HG03460 (cell line): ENCODE measurements around the gene RGMB.
"Not testable (repeated sequence)": the region's sequence is repeated elsewhere in the genome, so short reads cannot be mapped to it uniquely, and the experiment has no call there.

Experiments used
- ATAC-seq: cut with Tn5 transposase; IDR thresholded peaks from one replicate; pipeline ENCODE4 v1.9.1; 2021; ENCODE audit not compliant: unreplicated experiment

Gene RGMB

GRCh38 chr5:98773464-98774191, at the start of gene RGMB:
Gene RGMB, plus strand, starts transcription at chr5:98773663. Its CDS starts 408 bp downstream, at chr5:98774071.
- peak; percentile 84 for ATAC-seq

GRCh38 chr5:98726258-98726657, 47.2 kb upstream of the RGMB start:
- no peak for ATAC-seq

DNA sequence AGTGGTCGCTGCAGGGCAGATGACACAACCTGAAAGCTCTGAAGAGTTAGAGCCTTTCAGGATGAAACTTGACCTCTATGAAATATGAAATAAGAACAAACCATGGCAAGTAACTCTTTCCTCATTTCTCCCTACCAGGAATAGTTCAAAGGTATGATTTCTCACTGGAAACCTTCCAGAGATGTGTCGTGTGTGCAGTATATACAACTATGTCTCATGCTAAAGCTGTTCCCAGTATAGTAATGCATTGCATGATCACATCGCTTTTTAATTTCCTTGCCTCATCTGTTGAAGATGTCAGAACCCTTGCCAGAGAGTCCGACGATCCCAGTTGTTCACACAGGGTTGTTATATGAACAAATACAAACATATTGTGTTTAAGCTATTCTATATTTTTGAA, 45.8 kb upstream of the RGMB start:
- ATAC-seq, result no peak

DNA sequence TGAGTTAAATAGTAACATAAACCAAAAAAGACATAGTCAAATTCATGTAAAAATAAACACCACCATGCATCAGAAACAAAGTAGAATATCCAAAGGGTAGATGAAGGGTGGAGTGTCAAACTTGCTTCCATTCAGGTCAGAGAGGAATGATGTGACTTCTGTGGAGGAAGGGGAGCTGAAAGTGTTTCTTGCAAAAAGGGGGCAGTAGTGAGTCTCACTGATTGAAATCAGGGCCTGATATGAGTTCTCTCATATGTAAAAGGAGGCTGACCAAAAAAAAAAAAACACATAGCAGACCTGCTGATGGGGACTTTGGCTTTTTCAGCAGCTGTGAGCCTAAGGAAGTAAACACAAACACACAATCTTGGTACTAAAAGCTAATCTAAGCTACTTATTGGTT, 38.8 kb upstream of the RGMB start:
- no peak for ATAC-seq

DNA sequence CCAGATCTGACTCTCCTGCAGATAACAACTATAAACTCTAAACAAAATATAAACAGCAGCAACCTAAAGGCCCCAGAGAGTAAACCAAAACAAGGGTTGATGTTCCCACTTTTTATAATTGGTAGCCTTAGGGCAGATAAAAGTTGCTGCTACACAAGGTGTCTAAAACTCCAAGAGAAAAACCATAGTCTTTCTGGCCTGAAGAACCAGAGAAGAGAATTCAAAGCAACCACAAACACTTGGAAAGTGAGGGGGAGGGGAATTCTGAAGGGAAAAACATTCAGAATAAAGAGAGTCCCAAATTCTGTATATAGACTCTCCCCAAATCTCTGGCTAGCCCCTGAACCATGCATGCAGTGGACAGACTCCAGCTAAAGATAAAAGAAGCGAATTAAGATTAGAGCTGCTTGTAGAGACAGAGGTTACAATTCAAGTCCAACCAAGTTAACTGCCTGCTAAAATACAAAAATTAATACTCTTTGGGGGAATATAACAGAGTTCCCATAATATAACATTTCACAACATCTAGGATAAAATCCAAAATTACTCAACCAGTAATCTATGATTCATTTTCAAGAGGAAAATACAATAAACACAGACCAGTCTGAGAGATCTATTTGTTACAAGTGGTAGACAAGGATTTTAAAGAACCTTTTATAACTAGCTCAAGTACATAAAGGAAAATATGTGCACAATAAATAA, 37.5 kb upstream of the RGMB start:
- ATAC-seq, result no peak

DNA sequence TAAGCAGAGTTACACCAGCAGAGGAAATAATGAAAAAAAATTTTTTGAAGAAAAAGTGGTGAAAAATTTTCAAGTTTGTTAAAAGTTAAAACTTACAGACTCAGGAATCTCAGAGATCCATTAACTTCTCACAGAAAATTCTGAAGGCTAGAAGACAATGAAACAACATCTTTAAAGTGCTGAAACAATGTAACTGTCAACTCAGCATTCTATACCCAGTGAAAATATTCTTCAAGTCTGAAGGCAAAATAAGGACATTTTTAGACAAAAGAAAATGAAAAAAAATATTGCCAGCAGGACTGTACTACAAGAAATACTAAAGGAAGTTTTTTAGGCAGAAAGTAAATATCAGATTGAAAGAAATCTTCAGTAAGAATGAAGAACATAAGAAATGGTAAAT, 36.7 kb upstream of the RGMB start:
- ATAC-seq, result no peak

DNA sequence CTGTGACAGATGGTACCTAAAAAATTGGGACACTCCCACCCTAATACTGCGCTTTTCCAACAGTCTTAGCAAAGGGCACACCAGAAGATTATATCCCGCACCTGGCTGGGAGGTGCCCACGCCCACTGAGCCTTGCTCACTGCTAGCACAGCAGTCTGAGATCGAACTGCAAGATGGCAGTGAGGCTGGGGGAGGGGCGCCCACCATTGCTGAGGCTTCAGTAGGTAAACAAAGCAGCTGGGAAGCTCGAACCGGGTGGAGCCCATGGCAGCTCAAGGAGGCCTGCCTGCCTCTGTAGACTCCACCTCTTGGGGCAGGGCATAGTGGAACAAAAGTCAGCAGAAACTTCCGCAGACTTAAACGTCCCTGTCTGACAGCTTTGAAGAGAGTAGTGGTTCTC, 36.0 kb upstream of the RGMB start:
- ATAC-seq, result not testable (repeated sequence)

- not testable (repeated sequence) for ATAC-seq
These were observed 34.8 kb upstream of the RGMB start for GRCh38 chr5:98738481-98739149.

DNA sequence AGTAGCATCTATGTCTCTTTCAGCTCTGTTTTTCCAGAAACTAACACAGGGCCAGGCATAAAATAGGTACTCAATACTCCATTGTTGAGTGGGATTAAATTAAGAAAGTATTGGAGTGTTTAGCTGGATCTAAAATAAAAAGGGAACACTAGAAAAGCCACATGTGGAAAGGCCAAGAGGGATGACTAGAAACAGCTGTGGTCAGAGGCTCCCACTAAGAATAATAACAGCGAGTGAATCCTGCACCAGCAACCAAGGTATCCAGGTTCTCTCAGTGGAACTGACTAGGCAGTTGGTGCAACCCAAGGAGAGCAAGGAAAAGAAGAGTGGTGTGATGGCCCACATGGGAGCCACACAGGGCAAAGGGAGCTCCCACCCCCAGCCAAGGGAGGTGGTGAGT, 31.5 kb upstream of the RGMB start:
- no peak for ATAC-seq

GRCh38 chr5:98742396-98743073, 30.9 kb upstream of the RGMB start:
- no peak for ATAC-seq

GRCh38 chr5:98748259-98748658, 25.2 kb upstream of the RGMB start:
- ATAC-seq, result not testable (repeated sequence)

DNA sequence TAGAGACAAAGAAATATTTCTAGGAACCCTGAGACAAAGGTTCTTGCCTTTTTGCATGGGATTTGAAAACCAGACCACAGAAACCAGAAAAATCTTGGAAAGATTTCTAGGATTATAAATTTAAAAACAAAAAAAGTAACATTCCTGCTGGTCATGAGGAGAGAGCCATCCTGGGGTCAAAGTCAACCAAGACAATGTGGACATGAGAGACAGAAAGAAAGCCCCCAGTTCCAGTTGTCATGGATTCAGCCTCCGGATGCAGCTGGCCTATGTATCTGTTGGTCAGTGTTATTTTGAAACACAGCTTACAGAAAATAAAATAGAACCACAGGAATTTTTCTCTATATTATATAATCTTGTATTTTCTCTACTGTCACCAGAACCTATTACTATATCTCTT, 24.4 kb upstream of the RGMB start:
- ATAC-seq, result no peak

GRCh38 chr5:98750693-98751092, 22.8 kb upstream of the RGMB start:
- peak; percentile 68 for ATAC-seq

DNA sequence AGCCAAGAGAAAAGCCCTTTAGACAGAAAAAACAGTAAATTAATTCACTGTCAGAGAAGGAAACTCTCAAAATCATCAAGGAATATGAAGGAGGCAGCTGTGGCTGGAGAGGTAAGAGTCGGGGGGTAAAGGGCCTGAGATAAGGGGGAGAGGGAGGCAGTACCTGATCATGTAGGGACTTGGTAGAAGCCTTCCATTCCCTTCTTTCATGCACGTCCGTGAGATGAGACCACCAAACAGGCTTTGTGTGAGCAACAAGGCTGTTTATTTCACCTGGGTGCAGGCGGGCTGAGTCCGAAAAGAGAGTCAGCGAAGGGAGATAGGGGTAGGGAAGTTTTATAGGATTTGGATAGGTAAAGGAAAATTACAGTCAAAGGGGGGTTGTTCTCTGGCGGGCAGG, 21.1 kb upstream of the RGMB start:
- not testable (repeated sequence) for ATAC-seq

DNA sequence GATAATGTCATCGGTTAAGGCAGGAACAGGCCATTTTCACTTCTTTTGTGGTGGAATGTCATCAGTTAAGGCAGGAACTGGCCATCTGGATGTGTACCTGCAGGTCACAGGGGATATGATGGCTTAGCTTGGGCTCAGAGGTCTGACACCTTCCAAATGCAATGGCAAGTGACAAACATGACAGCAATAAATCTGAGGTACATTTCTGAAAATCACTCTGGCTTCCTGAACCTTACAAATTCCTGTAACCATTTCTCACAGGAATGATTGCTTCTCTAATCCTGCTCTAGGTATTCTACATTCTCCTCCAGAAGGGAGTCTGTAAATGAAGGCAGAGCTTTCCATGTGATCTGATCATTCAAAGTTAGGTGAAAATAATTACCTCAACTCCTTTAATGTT, 20.7 kb upstream of the RGMB start:
- not testable (repeated sequence) for ATAC-seq

DNA sequence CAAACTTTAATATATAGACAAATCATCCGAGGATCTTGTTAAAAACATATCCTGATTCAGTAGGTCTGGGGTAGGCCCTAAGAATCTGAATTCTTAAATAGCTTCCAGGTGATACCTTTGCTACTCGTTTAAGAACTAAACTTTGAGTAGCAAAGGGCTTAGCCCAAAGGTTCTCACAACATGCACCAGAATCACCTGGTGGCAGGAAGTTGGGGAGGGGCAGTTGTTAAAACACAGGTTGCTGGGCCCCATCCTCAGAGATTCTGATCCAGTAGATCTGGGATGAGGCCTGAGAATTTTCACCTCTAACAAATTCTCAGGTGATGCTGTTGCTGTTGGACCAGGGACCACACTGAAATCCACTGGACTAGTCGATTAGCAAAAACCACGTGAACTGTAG, 20.0 kb upstream of the RGMB start:
- no peak for ATAC-seq

DNA sequence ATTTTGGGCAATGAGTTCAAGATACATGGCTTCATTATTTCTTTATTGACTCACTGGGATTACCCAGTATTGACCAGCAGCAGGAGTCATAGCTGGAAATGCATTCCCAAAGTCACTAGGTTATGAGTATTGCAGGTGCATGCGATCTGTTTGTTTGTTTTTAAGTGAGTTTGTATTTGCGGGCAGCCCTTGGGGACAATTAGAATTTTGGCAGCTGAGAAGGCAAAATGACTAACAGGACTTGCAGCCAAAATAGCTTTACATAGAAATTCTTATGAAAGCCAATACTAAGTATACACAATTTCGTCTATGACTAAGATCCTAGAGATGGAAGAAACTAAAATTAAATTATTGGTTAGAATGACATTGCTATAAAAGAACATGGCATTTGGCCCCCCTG, 18.1 kb upstream of the RGMB start:
- no peak for ATAC-seq

DNA sequence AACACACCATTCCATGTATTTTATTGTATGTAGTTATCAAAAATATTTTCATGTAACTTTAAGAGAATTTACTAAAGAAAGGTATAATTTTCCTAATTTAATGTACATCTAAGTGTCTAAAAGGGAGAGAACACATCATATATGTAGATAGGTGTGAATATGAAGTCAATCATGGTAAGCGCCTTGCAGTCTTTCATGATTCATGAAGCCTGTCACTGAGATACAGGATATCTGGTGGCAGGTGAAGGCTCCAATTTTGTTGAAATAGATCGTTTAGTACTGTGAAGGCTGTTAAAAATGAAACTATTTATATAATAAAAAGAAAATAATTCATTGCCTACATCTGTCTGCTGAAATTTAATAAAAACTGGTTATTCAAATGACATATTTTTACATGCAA, 15.5 kb upstream of the RGMB start:
- ATAC-seq, result no peak

- no peak for ATAC-seq
These were observed 10.3 kb upstream of the RGMB start for GRCh38 chr5:98763001-98763630.

- no peak for ATAC-seq
These were observed 7.6 kb upstream of the RGMB start for GRCh38 chr5:98765815-98766214.

DNA sequence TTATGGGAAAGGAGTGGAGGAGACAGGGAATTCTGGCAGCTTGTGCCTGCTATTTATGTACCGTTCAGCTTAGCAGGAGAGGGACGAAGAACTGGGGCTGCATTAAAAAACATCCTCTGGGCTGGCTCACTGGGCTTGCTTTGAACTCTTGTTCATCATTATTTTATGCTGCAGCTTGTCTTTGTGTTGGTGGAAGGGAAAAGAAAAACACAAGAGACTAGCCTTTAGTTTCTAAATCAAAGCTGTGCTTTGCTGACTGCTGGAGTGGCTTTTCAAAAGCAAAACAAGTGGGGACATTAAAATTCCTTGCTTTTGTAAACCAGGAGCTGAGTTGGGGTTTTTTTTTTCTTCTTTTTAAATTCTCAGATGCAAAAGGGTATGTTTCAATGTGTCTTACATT, 5.9 kb upstream of the RGMB start:
- ATAC-seq, result no peak
